BE2C (cell line): ENCODE measurements around the gene NPTXR.

ENCODE experiments used
- DNase-seq: peaks from one replicate; pipeline ENCODE4 v3.0.0-alpha.2; 2020
- H3K27me3 ChIP-seq: fragments of 250-450 bp; sonication (Bioruptor Pico); 2 replicates; pipeline ENCODE4 v1.5.1; 2020; ENCODE audit warnings: mild to moderate bottlenecking
- H3K36me3 ChIP-seq: fragments of 250-450 bp; sonication (Bioruptor Pico); 2 replicates; pipeline ENCODE4 v1.5.1; 2020; ENCODE audit warnings: mild to moderate bottlenecking
- H3K4me1 ChIP-seq: fragments of 250-450 bp; sonication (Bioruptor Pico); 2 replicates; pipeline ENCODE4 v1.5.1; 2020
- H3K4me3 ChIP-seq: 2 replicates; pipeline ENCODE4 v1.5.1; 2011; ENCODE audit warnings: low read depth, low read length
- H3K9me3 ChIP-seq: fragments of 250-450 bp; sonication (Bioruptor Pico); 2 replicates; pipeline ENCODE4 v1.5.1; 2020
- TF ChIP-seq, protein P1 (sequence below): IDR thresholded peaks from 2 replicates; pipeline ENCODE4 v1.5.1; 2012; ENCODE audit warnings: mild to moderate bottlenecking, low read depth, low read length

Gene NPTXR

DNA sequence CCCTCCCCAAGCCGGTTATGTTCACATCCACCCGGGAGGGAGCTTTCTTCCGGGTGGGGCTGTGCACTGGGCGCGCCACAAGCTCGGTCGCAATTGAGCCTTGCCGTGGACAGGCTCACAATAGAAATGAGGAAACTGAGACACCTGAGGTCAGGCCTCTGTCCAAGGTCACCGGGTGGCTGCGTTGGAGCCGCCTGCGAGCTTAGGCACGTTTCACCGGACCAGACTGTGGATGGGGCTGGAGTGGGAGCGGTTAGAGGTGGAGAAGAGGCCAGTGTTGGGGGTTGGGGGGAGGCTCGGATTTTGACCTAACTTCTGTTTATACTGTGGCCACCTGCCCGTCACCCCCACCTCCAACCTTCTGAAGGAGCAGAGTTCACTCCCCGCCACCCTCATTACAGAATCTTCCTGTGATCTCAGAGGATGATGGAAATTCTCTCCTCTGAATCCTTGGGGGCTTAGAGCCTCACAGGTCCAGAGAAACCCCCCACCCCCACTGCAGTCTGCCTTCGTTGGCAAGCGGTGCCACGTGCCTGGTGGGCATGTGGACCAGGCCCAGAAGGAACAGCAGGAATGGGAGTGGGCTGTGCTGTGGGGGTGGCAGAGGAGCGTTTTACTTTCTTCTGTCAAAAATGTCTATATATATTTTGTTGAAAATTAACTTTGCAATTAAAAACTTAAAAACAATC is 631 bp upstream of the NPTXR start:
- peak overlapping the region; percentile 52 for H3K4me3 ChIP-seq
- no peaks in the 10 kb centered on the region for H3K27me3 ChIP-seq
- no peak for DNase-seq
- no peaks in the 10 kb centered on the region for H3K36me3 ChIP-seq
- TF ChIP-seq, protein P1, sequence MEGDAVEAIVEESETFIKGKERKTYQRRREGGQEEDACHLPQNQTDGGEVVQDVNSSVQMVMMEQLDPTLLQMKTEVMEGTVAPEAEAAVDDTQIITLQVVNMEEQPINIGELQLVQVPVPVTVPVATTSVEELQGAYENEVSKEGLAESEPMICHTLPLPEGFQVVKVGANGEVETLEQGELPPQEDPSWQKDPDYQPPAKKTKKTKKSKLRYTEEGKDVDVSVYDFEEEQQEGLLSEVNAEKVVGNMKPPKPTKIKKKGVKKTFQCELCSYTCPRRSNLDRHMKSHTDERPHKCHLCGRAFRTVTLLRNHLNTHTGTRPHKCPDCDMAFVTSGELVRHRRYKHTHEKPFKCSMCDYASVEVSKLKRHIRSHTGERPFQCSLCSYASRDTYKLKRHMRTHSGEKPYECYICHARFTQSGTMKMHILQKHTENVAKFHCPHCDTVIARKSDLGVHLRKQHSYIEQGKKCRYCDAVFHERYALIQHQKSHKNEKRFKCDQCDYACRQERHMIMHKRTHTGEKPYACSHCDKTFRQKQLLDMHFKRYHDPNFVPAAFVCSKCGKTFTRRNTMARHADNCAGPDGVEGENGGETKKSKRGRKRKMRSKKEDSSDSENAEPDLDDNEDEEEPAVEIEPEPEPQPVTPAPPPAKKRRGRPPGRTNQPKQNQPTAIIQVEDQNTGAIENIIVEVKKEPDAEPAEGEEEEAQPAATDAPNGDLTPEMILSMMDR: no peak
- H3K9me3 ChIP-seq: no peaks in the 10 kb centered on the region
- H3K4me1 ChIP-seq: no peaks in the 10 kb centered on the region

DNA sequence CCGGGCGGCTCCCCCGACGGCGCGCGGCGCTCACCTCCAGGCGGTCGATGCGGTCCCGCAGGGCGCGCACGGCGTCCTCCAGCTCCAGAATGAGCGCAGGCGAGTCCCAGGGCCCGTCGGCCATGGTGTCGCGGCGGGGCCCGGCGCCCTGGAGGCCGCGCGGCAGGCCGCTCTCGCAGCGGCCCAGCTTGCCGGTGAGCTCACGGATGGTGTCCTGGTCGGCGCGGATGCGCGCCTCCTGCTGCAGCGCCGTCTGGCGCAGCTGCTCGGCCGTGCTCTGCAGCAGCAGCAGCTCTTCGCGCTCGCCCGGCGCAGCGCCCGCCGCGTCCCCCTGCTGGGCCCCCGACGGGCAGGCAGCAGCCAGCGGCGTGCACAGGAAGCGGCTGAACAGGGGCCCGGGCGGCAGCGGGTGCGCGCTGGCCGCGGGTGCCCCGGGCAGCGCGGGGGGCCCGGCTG is 599 bp downstream of the NPTXR start:
- TF ChIP-seq, protein P1: peak; percentile 31; the same call in 1 of the 2 replicates
- peak overlapping the region; percentile 58 for H3K4me3 ChIP-seq
- H3K27me3 ChIP-seq: no peaks in the 10 kb centered on the region
- no peaks in the 10 kb centered on the region for H3K9me3 ChIP-seq
- H3K36me3 ChIP-seq: no peaks in the 10 kb centered on the region
- H3K4me1 ChIP-seq: no peaks in the 10 kb centered on the region
- DNase-seq: peak; percentile 87

DNA sequence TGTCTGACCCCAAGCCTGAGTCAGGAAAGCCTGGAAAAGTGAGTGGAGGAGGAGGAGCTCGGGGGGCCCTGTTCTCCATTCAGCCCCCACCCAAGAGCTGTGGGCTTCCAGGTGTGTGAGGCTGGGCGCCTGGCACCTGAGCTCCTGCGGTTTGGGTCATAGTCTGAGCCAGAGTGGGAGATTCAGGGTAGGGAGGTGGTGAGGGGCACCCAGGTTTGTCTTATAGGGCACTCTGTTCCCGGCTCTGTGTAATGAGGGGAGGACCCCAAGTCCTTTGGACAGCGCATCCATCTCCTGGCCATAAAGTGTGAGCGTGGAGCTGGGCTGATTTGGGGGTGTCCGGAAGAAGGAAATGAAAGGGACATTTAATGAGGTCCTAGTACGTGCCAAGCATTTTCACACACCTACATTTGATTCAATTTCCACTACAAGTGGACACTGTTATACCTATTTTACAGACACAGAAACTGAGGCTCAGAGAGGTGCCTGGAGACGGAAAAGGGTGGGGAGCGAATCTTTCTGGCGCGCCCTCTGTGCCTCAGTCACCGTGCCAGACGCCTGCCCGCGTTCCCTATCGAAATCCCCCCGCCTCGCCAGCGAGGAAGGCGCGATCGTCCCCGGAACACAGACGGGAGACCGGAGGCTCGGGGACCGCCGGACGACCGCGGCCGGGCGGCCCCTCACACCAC is 1.2 kb downstream of the NPTXR start:
- no peaks in the 10 kb centered on the region for H3K27me3 ChIP-seq
- TF ChIP-seq, protein P1: no peak
- H3K36me3 ChIP-seq: no peaks in the 10 kb centered on the region
- H3K9me3 ChIP-seq: no peaks in the 10 kb centered on the region
- peak overlapping the region; percentile 58 for H3K4me3 ChIP-seq
- no peaks in the 10 kb centered on the region for H3K4me1 ChIP-seq
- no peak for DNase-seq

DNA sequence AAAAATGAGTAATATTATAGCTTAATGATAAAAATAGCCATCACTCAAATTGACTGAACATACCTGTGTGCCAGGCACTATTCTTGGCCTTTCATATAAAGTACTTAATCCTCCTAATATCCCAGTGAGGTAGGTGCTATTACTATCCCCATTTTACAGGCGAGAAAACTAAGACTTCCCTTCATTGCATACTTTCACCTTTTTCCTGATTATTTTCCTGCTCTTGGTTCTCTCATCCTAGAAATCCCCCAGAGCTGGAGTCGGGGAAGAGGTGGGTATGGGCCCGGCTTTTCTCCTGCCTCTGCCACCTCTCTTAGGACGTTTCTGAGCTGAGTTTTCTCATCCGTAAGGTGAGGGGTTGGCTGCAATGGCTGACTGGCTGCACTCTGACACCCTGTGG is 2.2 kb downstream of the NPTXR start:
- TF ChIP-seq, protein P1: no peak
- Histone ChIP-seq H3K27me3 (no peaks in the 10 kb centered on the region), H3K9me3 (no peaks in the 10 kb centered on the region), H3K4me3 (no peak overlapping the region), H3K36me3 (no peaks in the 10 kb centered on the region), H3K4me1 (no peaks in the 10 kb centered on the region)
- no peak for DNase-seq

DNA sequence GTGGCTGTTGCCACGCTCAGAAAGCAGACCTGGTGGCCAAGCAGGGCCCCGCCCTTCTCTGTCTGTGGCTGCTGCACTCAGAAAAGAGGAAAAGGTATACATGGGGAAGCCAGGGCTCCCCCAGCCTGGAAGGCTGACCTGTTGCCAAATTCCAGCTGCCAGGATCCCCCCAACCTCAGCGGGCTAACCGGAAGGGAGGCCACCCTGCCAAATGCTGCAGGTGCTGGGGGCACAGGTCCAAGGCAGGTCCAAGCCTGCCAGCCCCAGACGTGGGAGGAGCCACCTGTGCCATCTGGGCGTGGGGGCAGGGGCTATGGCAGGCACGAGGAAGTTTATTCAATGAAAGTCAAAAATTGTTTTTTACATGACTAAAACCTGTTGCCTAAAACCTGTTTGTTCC is 2.6 kb downstream of the NPTXR start:
- Histone ChIP-seq H3K27me3 (no peaks in the 10 kb centered on the region), H3K9me3 (no peaks in the 10 kb centered on the region), H3K4me3 (no peak overlapping the region), H3K36me3 (no peaks in the 10 kb centered on the region), H3K4me1 (no peaks in the 10 kb centered on the region)
- no peak for DNase-seq
- TF ChIP-seq, protein P1: no peak

DNA sequence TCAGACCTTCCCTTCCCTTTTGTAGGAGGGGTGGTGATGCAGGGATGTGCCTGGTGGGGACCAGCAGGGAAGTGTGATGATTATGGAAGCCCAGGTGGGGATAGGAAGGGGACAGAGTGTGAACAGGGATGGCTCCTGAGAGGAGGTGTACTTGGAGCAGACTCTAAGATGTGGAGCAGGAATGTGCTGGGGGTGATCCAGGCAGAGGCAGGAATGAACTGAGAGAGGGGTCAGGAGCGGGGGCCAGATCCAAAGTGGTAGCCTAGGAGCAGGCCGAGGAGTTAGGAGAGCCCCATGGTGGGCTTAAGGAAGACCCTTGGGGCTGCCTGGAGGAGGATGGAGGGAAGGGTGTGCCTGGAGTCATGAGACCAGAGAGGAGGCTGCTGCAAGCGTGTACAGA is 3.7 kb downstream of the NPTXR start:
- no peak for DNase-seq
- no peak overlapping the region for H3K4me3 ChIP-seq
- TF ChIP-seq, protein P1: no peak
- H3K4me1 ChIP-seq: no peaks in the 10 kb centered on the region
- no peaks in the 10 kb centered on the region for H3K27me3 ChIP-seq
- no peaks in the 10 kb centered on the region for H3K9me3 ChIP-seq
- H3K36me3 ChIP-seq: no peaks in the 10 kb centered on the region
